Kidney (tissue), 14 donors: ENCODE data around the gene JAK3. TPM values are rescaled to one million over a fixed set of nuclear protein-coding genes. Genes with fewer than 3 reads are reported as not detected.

Experiments
- DNase-seq, 5 donors: peaks; one replicate each; pipeline ENCODE4 v3.0.0-alpha.2; 2013 to 2020
- FAIRE-seq: peaks from 2 replicates; lab custom pipeline; 2012; peaks lifted over from hg19 to GRCh38; lab: Jason Lieb, UNC
- H3K27ac ChIP-seq, 2 donors: one replicate each; pipeline ENCODE4 v1.7.0; 2013; ENCODE audit warnings: low read depth in 2 of 2, low read length in 2 of 2, inconsistent platforms in 1 of 2
- H3K27me3 ChIP-seq: one replicate; pipeline ENCODE4 v1.7.1; 2013; ENCODE audit warnings: low read length, inconsistent platforms; ENCODE audit not compliant: control insufficient read depth, insufficient read depth
- H3K36me3 ChIP-seq, 3 donors: one replicate each; pipeline versions ENCODE4 v1.7.0 to v1.7.1; 2013; ENCODE audit warnings: low read length in 3 of 3, control low read depth in 1 of 3, inconsistent platforms in 1 of 3; ENCODE audit not compliant: insufficient read depth in 3 of 3, control insufficient read depth in 2 of 3
- H3K4me1 ChIP-seq, 3 donors: one replicate each; pipeline versions ENCODE4 v1.7.0 to v1.7.1; 2013; ENCODE audit warnings: low read length in 3 of 3, inconsistent platforms in 1 of 3, low read depth in 1 of 3; ENCODE audit not compliant: control insufficient read depth in 2 of 3, insufficient read depth in 2 of 3
- H3K4me3 ChIP-seq, 3 donors: one replicate each; pipeline versions ENCODE4 v1.7.0 to v1.8.1; 2013; ENCODE audit warnings: low read length in 3 of 3, control low read depth in 1 of 3, inconsistent platforms in 1 of 3
- H3K9ac ChIP-seq, 3 donors: one replicate each; pipeline versions ENCODE4 v1.7.0 to v1.7.1; 2013; ENCODE audit warnings: low read length in 3 of 3, control low read depth in 1 of 3, inconsistent platforms in 1 of 3
- H3K9me3 ChIP-seq, 3 donors: one replicate each; pipeline versions ENCODE4 v1.7.0 to v1.7.1; 2013; ENCODE audit warnings: low read length in 3 of 3, control low read depth in 1 of 3, inconsistent platforms in 1 of 3; ENCODE audit not compliant: control insufficient read depth in 2 of 3, insufficient read depth in 1 of 3
- intact Hi-C: fragments of 100-400 bp; cut with DNase I; formaldehyde crosslinking; loops from one replicate; pipeline ENCODE4 v1.11.1; 2022
- polyA plus RNA-seq: library from polyadenylated mRNA; stranded (reverse); fragments of 350-450 nt; fragmentation: Illumina TruSeq; extraction: RNeasy Lipid Tissue Mini Kit (QIAGEN cat#74804); gene quantifications from one replicate; pipeline ENCODE4 v1.2.3, GENCODE V29; 2014; ENCODE audit warnings: low read depth, low replicate concordance; ENCODE audit not compliant: insufficient read depth
- total RNA-seq: library from RNA; stranded (reverse); fragmentation: NEBNext Ultra II Directional; extraction: Animal tissue kit (Norgen Biotek cat#: 25700); gene quantifications from one replicate; pipeline ENCODE4 v1.2.1, GENCODE V29; 2021
- TF ChIP-seq, protein P1 (sequence below): IDR thresholded peaks from 3 replicates; pipeline ENCODE4 v1.5.1; 2012; ENCODE audit warnings: mild to moderate bottlenecking, moderate library complexity, borderline replicate concordance; ENCODE audit not compliant: insufficient read depth; ENCODE audit errors: extremely low read depth
- donor health status: control.
- donor health status: control.
- donor health status: control.
- donor health status: control.
- donor health status: control.
- donor health status: DM: yes; HTN: yes; CAD: no.
- donor health status: Normal renal cell carcinoma (clear cell type).

Gene JAK3
- total and polyA plus RNA-seq, 2 donors from 2014 or later = 3.5 to 30.8 TPM

DNA sequence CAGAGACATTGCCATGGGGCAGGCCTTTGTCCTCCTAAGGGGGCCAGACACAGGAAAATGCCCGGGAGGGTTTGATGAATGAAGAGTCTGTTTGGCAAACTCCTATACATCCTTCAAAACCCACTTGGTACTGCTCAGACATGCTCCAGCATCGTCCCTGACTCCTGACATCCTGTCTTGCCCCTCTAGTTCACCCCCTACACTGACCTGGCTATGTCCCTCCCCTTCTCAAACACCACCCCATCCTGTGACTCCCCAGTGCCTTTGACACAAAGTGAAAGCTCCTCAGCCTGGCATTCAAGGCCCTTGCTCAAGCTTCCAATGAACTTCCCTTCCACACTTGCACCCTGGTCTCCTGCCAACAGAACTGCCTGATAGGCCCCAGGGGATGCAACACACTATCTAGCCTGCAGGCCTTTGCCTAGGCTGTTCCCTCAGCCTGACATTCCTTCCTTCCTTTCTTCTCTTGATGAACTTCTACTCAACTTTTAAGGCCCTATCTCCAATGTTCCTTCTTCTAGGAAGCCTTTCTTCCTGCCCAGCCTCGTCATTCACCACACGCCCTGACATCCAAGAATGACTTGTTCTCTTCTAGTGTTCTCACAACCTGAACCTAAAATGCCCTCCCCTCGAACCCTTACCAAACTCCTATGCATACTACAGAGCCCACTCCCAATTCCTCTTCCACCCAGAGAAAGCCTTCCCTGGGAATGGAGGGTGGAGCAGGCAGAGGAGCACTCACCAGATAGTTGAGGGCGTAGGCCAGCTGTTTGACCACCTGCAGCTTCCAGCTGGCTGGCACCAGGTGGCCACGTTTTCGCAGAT lies 12.4 kb downstream of the JAK3 start:
- Histone ChIP-seq H3K9ac (no peak overlapping the region), H3K27me3 (no peaks in the 10 kb centered on the region), H3K9me3 (no peaks in the 10 kb centered on the region), H3K4me3 (no peak overlapping the region), H3K27ac (no peak overlapping the region), H3K4me1 (no peaks in the 10 kb centered on the region), H3K36me3 (no peaks in the 10 kb centered on the region)
- FAIRE-seq (no peak), DNase-seq (no peak)
- TF ChIP-seq, protein P1, sequence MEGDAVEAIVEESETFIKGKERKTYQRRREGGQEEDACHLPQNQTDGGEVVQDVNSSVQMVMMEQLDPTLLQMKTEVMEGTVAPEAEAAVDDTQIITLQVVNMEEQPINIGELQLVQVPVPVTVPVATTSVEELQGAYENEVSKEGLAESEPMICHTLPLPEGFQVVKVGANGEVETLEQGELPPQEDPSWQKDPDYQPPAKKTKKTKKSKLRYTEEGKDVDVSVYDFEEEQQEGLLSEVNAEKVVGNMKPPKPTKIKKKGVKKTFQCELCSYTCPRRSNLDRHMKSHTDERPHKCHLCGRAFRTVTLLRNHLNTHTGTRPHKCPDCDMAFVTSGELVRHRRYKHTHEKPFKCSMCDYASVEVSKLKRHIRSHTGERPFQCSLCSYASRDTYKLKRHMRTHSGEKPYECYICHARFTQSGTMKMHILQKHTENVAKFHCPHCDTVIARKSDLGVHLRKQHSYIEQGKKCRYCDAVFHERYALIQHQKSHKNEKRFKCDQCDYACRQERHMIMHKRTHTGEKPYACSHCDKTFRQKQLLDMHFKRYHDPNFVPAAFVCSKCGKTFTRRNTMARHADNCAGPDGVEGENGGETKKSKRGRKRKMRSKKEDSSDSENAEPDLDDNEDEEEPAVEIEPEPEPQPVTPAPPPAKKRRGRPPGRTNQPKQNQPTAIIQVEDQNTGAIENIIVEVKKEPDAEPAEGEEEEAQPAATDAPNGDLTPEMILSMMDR = no peak
- intact Hi-C loops = no loop called here

DNA sequence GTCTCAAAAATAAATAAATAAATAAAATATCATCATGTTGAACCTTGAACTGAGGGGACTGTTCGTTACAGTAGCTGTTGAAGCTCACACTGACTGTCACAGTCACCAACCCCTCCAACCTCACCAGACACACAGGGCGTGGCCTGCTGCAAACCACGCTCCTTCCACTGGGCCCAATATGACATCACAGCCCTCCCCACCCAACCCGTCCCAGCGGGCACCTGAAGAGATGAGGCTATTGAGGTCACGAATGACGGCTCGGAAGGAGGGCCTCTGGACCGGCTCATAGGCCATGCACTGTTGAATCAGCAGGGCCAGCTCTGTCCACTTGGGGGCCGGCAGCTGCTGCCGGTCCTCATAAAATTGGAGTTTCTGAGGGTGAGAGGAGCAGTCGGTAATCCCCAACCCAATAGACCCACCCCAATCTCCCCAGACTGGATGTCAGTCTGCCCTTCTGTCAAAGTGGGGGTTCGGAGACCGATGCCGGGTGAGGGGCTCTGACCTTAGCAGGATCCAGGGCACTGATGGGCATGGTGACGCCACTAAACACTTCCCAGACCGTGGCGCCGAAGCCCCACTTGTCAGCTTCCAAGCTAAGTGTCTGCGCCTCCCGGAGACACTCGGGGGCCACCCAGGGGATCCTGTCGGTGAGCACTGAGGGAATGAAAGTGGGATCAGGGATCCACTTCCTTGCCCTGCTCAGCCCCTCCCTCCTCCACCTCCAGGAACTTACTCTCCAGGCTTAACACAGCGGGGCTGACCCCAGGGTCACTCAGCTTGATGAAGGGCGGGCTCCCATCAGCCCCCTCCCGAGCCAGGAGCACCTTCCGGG lies 13.2 kb downstream of the JAK3 start:
- Histone ChIP-seq H3K4me3 (no peak overlapping the region), H3K9ac (no peak overlapping the region), H3K4me1 (no peaks in the 10 kb centered on the region), H3K36me3 (no peaks in the 10 kb centered on the region), H3K27me3 (no peaks in the 10 kb centered on the region), H3K27ac (no peak overlapping the region), H3K9me3 (no peaks in the 10 kb centered on the region)
- no peak for FAIRE-seq
- DNase-seq = no peak
- intact Hi-C loops = no loop called here
- TF ChIP-seq, protein P1 = no peak

DNA sequence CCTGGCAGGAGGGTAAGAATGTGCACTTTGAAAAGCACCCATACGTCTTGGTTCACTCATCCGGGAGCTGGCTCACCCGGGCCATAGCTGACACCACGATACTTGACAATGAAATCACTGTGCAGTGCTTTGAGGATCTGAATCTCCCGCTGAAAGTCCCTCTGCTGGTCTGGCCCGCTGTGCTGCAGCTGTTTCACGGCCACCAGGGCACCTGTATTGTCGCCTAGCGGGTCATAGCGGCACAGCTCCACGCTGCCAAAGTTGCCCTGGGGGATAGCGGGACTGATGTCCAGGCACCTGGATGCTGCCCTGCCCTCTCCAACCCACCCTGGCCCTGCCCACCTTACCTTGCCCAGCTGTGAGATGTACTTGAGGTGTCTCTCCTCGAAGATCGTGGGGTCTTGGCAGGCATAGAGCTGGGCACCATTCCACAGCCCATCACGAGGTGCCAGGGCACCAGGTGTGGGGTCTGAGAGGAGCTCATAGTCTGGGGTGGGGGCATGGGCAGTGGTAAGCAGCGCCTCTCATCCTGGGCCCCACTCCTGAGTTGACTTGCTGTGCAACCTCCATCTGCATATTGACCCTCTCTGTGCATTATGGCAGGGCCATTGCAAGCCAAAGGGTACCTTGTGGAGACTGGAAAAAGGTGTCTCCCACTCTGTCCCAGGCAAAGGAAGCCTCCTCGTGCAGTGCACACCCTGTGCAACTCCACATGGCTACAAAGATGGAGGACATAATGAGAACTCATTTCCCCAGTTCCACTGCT lies 15.2 kb downstream of the JAK3 start:
- Histone ChIP-seq H3K4me1 (no peaks in the 10 kb centered on the region), H3K4me3 (no peak overlapping the region), H3K27ac (no peak overlapping the region), H3K36me3 (no peaks in the 10 kb centered on the region), H3K9me3 (no peaks in the 10 kb centered on the region), H3K27me3 (no peaks in the 10 kb centered on the region), H3K9ac (no peak overlapping the region)
- FAIRE-seq (no peak), DNase-seq (no peak)
- intact Hi-C loops = no loop called here
- TF ChIP-seq, protein P1 = no peak
